ENCODE measurements around the gene PCDH17. TPM values are rescaled to one million over a fixed set of nuclear protein-coding genes. Genes with fewer than 3 reads are reported as not detected.

Gene PCDH17
- total RNA-seq, 1 donor from 2014 or later = 51.8 TPM

- Mint-ChIP-seq H3K9me3 (ENCODE audit: unreplicated experiment) (peaks cover 37% of the 10 kb centered on the region), H3K4me1 (ENCODE audit: low read depth, unreplicated experiment) (peaks cover 12% of the 10 kb centered on the region), H3K4me3 (ENCODE audit: unreplicated experiment) (peak overlapping the region; percentile 95), H3K27ac (ENCODE audit: unreplicated experiment) (peak overlapping the region; percentile 83), H3K27me3 (ENCODE audit: unreplicated experiment) (peaks cover 40% of the 10 kb centered on the region), H3K36me3 (ENCODE audit: unreplicated experiment) (peaks cover 7% of the 10 kb centered on the region)
- no peak for TF ChIP-seq CTCF (IDR thresholded peaks at IDR 0.05; ENCODE audit: partially characterized antibody, unreplicated experiment)
- peak; percentile 37 for DNase-seq
Measured at GRCh38 chr13:57630661-57631595, 616 bp upstream of the PCDH17 start.

GRCh38 chr13:57632276-57633140 is 964 bp downstream of the PCDH17 start:
- Mint-ChIP-seq H3K36me3 (ENCODE audit: unreplicated experiment) (peaks cover 10% of the 10 kb centered on the region), H3K4me3 (ENCODE audit: unreplicated experiment) (peak overlapping the region; percentile 95), H3K4me1 (ENCODE audit: low read depth, unreplicated experiment) (peaks cover 19% of the 10 kb centered on the region), H3K27me3 (ENCODE audit: unreplicated experiment) (peaks cover 42% of the 10 kb centered on the region), H3K9me3 (ENCODE audit: unreplicated experiment) (peaks cover 37% of the 10 kb centered on the region), H3K27ac (ENCODE audit: unreplicated experiment) (peak overlapping the region; percentile 83)
- TF ChIP-seq CTCF (IDR thresholded peaks at IDR 0.05; ENCODE audit: partially characterized antibody, unreplicated experiment) = no peak
- peak; percentile 61 for DNase-seq

GRCh38 chr13:57633141-57633949 is 1.8 kb downstream of the PCDH17 start:
- Mint-ChIP-seq H3K9me3 (ENCODE audit: unreplicated experiment) (peaks cover 37% of the 10 kb centered on the region), H3K27ac (ENCODE audit: unreplicated experiment) (peak overlapping the region; percentile 33), H3K4me3 (ENCODE audit: unreplicated experiment) (peak overlapping the region; percentile 95), H3K4me1 (ENCODE audit: low read depth, unreplicated experiment) (peaks cover 24% of the 10 kb centered on the region), H3K36me3 (ENCODE audit: unreplicated experiment) (peaks cover 10% of the 10 kb centered on the region), H3K27me3 (ENCODE audit: unreplicated experiment) (peaks cover 42% of the 10 kb centered on the region)
- peak; percentile 86 for TF ChIP-seq CTCF (IDR thresholded peaks at IDR 0.05; ENCODE audit: partially characterized antibody, unreplicated experiment)
- peak; percentile 90 for DNase-seq

DNA sequence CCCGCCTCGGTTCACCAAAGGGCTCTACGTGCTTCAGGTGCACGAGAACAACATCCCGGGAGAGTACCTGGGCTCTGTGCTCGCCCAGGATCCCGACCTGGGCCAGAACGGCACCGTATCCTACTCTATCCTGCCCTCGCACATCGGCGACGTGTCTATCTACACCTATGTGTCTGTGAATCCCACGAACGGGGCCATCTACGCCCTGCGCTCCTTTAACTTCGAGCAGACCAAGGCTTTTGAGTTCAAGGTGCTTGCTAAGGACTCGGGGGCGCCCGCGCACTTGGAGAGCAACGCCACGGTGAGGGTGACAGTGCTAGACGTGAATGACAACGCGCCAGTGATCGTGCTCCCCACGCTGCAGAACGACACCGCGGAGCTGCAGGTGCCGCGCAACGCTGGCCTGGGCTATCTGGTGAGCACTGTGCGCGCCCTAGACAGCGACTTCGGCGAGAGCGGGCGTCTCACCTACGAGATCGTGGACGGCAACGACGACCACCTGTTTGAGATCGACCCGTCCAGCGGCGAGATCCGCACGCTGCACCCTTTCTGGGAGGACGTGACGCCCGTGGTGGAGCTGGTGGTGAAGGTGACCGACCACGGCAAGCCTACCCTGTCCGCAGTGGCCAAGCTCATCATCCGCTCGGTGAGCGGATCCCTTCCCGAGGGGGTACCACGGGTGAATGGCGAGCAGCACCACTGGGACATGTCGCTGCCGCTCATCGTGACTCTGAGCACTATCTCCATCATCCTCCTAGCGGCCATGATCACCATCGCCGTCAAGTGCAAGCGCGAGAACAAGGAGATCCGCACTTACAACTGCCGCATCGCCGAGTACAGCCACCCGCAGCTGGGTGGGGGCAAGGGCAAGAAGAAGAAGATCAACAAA is 2.6 kb downstream of the PCDH17 start:
- peaks cover 37% of the 10 kb centered on the region for H3K9me3 Mint-ChIP-seq (ENCODE audit: unreplicated experiment)
- peak overlapping the region; percentile 95 for H3K4me3 Mint-ChIP-seq (ENCODE audit: unreplicated experiment)
- peak; percentile 64 for TF ChIP-seq CTCF (IDR thresholded peaks at IDR 0.05; ENCODE audit: partially characterized antibody, unreplicated experiment)
- H3K27me3 Mint-ChIP-seq (ENCODE audit: unreplicated experiment) = peaks cover 38% of the 10 kb centered on the region
- H3K4me1 Mint-ChIP-seq (ENCODE audit: low read depth, unreplicated experiment) = peaks cover 20% of the 10 kb centered on the region
- no peak overlapping the region for H3K27ac Mint-ChIP-seq (ENCODE audit: unreplicated experiment)
- DNase-seq = peak; percentile 66
- peaks cover 10% of the 10 kb centered on the region for H3K36me3 Mint-ChIP-seq (ENCODE audit: unreplicated experiment)
